ENCODE data around the gene CD3G. TPM values are rescaled to one million over a fixed set of nuclear protein-coding genes. Genes with fewer than 3 reads are reported as not detected.

The CD3G gene
- total and polyA plus RNA-seq, 2 of the 8 experiments (the other 6 are each of a cell fraction or from before 2014, with no cell fraction given) = not detected

DNA sequence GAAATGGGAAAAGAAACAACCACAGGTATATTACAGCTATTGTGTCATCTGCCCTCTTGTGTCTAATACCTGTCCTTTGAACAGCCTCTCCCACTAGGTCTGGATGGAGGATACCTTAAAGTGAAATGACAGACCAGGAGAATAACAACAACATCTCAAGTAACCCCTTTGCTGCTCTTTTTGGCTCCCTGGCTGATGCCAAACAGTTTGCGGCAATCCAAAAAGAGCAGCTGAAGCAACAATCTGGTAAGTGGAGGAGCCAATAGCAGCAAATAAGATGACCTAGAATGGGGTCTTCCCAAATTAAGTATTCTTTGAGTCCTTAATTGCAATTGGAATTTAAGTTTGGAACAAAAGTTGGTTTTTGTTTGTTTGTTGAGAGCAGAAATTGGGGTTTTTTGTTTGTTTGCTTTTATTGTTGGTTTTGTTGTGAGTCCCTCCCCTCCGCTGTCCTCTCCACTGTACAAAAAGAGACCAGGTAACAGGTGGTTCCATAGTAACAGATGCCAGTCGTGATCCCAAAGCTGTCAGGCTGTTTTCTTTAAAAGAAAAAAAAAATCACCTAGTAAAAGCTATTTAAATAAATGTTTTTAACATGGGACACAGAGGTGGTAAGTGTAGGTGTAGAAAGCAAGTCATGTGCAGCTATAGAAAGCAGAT, 20.9 kb downstream of the CD3G start:
- CTCF ChIA-PET (ENCODE audit: partially characterized antibody) = interaction anchor here (0.8 to 1.6 kb wide), 3 partner anchors 21 to 123 kb away, joined by 3 to 4 read pairs (median 3); no protein-coding TSS in a partner anchor
- Histone ChIP-seq H3K18ac (ENCODE audit: extremely low read depth, low read length) (no peak overlapping the region), H3K14ac (ENCODE audit: insufficient read length) (no peak overlapping the region), H4K5ac (ENCODE audit: insufficient read length, low read depth, low read length) (no peak overlapping the region), H3K27me3 (replicated peaks in 1 of 4; ENCODE audit: control insufficient read depth in 3 of 4, extremely low read depth in 1 of 4, insufficient read depth in 3 of 4, low read length in 3 of 4) (no peaks in the 10 kb centered on the region; a peak in 1 of 7 replicates), H3K79me1 (ENCODE audit: low read depth, low read length) (peaks cover 2% of the 10 kb centered on the region; the same call in 1 of the 2 replicates), H2BK120ac (replicated peaks; ENCODE audit: low read depth, low read length) (no peak overlapping the region), H4K91ac (replicated peaks; ENCODE audit: insufficient read length, low read length) (no peak overlapping the region), H3K23ac (ENCODE audit: insufficient read length) (no peak overlapping the region), H3K9ac (replicated peaks in 1 of 4; ENCODE audit: extremely low read depth in 1 of 4, low read depth in 3 of 4, low read length in 3 of 4) (no peak overlapping the region), H2BK15ac (ENCODE audit: low read length) (no peak overlapping the region), H3K9me3 (ENCODE audit: insufficient read depth in 2 of 2, low read depth in 1 of 2, low read length in 1 of 2) (no peaks in the 10 kb centered on the region), H4K8ac (ENCODE audit: extremely low read depth, insufficient read depth, low read length) (no peak overlapping the region), H3K23me2 (ENCODE audit: low read depth, low read length) (peaks cover under 1% of the 10 kb centered on the region), H4K20me1 (replicated peaks in 1 of 2; ENCODE audit: control insufficient read depth in 1 of 2, insufficient read depth in 2 of 2, low read length in 2 of 2) (peaks cover 0 to 3% of the 10 kb centered on the region in 2 experiments), H2AK5ac (ENCODE audit: low read depth, low read length) (no peak overlapping the region), H3K79me2 (ENCODE audit: control insufficient read depth in 1 of 2, insufficient read depth in 2 of 2, low read length in 2 of 2) (peaks cover 0 to 28% of the 10 kb centered on the region in 2 experiments; a peak in 3 of 4 replicates), H2AFZ (ENCODE audit: low read length) (no peak overlapping the region), H3K27ac (ENCODE audit: low read depth, low read length) (no peak overlapping the region), H3K4me3 (ENCODE audit: extremely low read depth in 1 of 4, insufficient read depth in 2 of 4, low read depth in 3 of 4, low read length in 4 of 4) (no peak overlapping the region), H3K4me1 (replicated peaks in 1 of 4; ENCODE audit: control insufficient read depth in 3 of 4, insufficient read depth in 4 of 4, low read length in 3 of 4) (peaks cover 0 to 2% (median 0%) of the 10 kb centered on the region in 4 experiments; a peak in 1 of 7 replicates), H3K4ac (replicated peaks; ENCODE audit: insufficient read length, low read depth, low read length) (no peak overlapping the region), H3K36me3 (ENCODE audit: control insufficient read depth in 2 of 4, insufficient read depth in 4 of 4, low read length in 3 of 4) (peaks cover 0 to 20% (median 17%) of the 10 kb centered on the region in 4 experiments; a peak in 7 of 8 replicates), H2BK12ac (ENCODE audit: low read depth, low read length) (no peak overlapping the region), H3K56ac (replicated peaks; ENCODE audit: insufficient read length, low read depth, low read length) (no peak overlapping the region), H2BK5ac (ENCODE audit: low read depth, low read length) (no peak overlapping the region), H3K4me2 (ENCODE audit: insufficient read depth in 1 of 2, low read depth in 2 of 2, low read length in 2 of 2) (no peak overlapping the region), H2BK20ac (ENCODE audit: low read length) (no peak overlapping the region)
- 89% methylated on average over 3 of the region's 3 CpGs; no CpG with 5 or more reads in 1 of the 2 experiments for WGBS, 2 experiments (ENCODE audit: extremely low coverage in 1 of 2, insufficient coverage in 1 of 2, insufficient read length in 1 of 2, insufficient replicate concordance in 2 of 2, low coverage in 1 of 2, low lambda C conversion rate in 2 of 2, missing lambda C conversion rate in 1 of 2)
- POLR2A ChIA-PET (ENCODE audit: partially characterized antibody) = interaction anchor here (0.6 to 3.1 kb wide), 2 partner anchors 9 to 166 kb away, joined by 4 to 12 read pairs; no protein-coding TSS in a partner anchor
- FAIRE-seq (no peak), DNase-seq (ENCODE audit: low read depth in 1 of 2, low spot score in 2 of 2) (no peak)
- TF ChIP-seq, protein P1, sequence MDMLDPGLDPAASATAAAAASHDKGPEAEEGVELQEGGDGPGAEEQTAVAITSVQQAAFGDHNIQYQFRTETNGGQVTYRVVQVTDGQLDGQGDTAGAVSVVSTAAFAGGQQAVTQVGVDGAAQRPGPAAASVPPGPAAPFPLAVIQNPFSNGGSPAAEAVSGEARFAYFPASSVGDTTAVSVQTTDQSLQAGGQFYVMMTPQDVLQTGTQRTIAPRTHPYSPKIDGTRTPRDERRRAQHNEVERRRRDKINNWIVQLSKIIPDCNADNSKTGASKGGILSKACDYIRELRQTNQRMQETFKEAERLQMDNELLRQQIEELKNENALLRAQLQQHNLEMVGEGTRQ (IDR thresholded peaks at IDR 0.05; ENCODE audit: low read length) = no peak
- no peak for TF ChIP-seq HDAC2 (IDR thresholded peaks at IDR 0.05; ENCODE audit: borderline replicate concordance in 1 of 2, low read depth in 2 of 2, low read length in 2 of 2)
- no peak for TF ChIP-seq ASH2L (IDR thresholded peaks at IDR 0.05; ENCODE audit: low read length)
- no peak for TF ChIP-seq GABPA (IDR thresholded peaks at IDR 0.05; ENCODE audit: borderline replicate concordance, insufficient read depth, low read length)
- no peak for TF ChIP-seq CREB1 (IDR thresholded peaks at IDR 0.05)
- no peak for TF ChIP-seq JUND (IDR thresholded peaks at IDR 0.05; ENCODE audit: low read length)
- no peak for TF ChIP-seq SUZ12 (IDR thresholded peaks at IDR 0.05; ENCODE audit: low read length)
- TF ChIP-seq SRF (IDR thresholded peaks at IDR 0.05; ENCODE audit: low read depth, low read length) = no peak
- no peak for TF ChIP-seq RXRA (IDR thresholded peaks at IDR 0.05; ENCODE audit: insufficient read depth, low read depth, low read length)
- no peak for TF ChIP-seq POU5F1 (IDR thresholded peaks at IDR 0.05; ENCODE audit: low read depth, low read length)
- TF ChIP-seq CEBPB (IDR thresholded peaks at IDR 0.05; ENCODE audit: low read depth, low read length) = no peak
- no peak for TF ChIP-seq CBX8 (IDR thresholded peaks at IDR 0.05; ENCODE audit: borderline replicate concordance, low read depth, low read length)
